D721Med (cell line): Measurements from ENCODE around the gene AGAP1.

Experiments used
- DNase-seq: peaks from one replicate; pipeline ENCODE4 v3.0.0; 2011; ENCODE audit warnings: low spot score; ENCODE audit not compliant: insufficient read length
- FAIRE-seq: peaks from 2 replicates; lab custom pipeline; 2011; peaks lifted over from hg19 to GRCh38; lab: Jason Lieb, UNC
- TF ChIP-seq, protein P1 (sequence below): IDR thresholded peaks from 2 replicates; pipeline ENCODE4 v1.5.1; 2012; ENCODE audit warnings: mild to moderate bottlenecking, control low read depth; ENCODE audit not compliant: insufficient read depth; ENCODE audit errors: missing control alignments

The AGAP1 gene

DNA sequence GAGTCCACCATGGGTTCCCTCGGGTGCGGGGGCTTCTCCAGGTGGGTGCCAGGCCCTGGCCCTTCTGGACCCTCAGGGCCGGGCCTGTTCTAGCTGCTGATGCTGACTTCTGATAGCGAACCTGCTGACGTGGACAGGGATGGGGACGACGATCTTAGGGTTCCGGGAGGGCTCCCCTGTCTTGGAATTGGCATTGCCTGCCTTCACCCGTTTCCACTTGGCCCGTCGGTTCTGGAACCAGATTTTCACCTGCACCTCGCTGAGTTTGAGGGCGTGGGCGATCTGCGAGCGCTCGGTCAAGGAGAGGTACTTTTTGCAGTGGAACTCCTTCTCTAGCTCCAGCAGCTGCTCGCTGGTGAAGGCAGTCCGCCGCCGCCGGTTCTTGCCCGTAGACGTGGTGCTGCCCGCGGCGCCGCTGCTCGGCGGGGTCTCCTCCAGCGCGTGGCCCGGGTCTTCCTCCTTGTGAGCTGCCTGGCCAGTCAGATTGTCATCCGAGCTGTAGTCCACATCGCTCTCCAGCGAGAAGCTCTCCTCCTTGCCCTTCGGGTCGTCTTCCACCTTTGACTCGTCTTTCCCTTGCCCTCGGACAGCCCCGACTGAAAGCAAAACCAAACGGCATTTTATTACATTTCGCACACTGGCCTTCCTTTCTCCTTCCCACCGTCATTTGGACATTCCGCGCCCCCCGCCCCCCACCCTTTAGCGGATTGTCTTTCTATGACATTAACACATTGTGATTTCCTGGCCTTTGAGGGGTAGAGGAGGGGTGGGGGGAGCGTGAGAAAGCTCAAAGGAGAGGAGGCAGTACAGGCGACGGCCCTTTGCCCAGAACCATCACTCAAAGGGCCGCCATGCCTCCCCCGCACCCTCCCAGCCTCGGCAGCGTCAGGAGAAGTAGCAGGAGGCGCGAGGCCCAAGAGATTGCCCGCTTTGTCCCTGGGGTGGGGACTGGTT lies 672.3 kb downstream of the AGAP1 start:
- TF ChIP-seq, protein P1, sequence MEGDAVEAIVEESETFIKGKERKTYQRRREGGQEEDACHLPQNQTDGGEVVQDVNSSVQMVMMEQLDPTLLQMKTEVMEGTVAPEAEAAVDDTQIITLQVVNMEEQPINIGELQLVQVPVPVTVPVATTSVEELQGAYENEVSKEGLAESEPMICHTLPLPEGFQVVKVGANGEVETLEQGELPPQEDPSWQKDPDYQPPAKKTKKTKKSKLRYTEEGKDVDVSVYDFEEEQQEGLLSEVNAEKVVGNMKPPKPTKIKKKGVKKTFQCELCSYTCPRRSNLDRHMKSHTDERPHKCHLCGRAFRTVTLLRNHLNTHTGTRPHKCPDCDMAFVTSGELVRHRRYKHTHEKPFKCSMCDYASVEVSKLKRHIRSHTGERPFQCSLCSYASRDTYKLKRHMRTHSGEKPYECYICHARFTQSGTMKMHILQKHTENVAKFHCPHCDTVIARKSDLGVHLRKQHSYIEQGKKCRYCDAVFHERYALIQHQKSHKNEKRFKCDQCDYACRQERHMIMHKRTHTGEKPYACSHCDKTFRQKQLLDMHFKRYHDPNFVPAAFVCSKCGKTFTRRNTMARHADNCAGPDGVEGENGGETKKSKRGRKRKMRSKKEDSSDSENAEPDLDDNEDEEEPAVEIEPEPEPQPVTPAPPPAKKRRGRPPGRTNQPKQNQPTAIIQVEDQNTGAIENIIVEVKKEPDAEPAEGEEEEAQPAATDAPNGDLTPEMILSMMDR, result no peak
- FAIRE-seq (no peak), DNase-seq (no peak)

DNA sequence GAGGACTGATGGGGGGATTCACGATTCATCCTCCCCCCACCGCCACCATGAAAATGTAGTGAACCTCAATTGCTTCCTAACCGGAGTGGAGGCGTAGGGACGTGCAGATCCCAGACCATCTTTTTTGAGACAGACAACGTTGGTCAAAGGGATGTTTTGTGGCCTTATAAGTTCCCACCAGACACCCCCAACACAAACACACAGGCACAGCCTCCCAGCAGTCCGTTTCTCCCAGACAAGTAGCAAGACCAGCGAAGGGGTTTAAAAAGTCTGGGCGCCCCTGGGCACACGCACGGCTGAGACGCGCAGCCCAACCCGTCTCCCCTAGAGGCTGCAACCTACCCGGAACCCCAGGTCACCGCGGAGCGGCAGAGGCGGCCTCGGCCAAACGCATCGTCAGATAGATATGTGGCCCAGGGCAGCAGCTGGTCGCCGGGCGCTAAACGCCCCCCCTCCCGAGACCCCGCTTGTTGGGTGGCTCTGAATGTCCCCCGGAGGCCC lies 673.0 kb downstream of the AGAP1 start:
- FAIRE-seq (no peak), DNase-seq (no peak)
- TF ChIP-seq, protein P1, result no peak

DNA sequence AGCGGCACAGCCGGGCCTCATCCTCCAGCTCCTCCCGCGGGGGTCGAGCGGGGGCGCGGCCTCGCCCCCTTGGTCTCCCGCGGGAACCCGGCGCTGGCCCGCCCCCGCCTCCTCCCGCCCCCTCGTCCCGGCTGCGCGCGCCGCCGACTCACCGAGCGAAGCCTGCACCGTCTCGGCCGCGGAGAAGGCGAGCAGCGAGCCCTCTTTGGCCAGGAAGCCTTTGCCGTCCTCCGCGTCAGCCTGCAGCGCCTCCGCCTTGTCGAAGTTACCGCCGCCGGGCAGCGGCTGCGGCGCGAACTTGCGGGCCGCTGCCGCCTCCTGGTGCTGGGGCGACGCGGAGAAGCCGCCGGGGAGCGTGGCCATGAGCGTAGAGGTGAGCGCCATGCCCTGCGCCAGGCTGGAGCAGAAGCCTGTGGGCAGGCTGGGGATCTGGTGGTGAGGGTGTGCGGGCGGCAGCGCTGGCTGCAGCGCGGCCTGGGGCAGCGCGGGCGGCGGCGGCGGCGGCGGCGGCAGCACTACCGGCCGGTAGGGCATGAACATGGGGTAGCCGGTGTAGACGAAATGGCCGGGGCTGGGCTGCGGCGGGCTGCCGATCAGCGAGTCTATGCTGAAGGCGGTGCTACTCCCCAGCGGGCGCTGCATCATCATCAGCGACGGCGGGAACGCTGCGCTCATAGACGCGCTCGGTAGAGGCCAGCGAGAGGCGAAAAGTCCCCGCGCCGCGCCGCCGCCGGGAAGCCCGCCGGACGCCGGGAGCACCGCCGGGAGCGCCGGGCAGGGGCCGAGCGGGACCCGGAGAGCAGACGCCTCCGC lies 673.7 kb downstream of the AGAP1 start:
- DNase-seq (no peak), FAIRE-seq (no peak)
- TF ChIP-seq, protein P1, result no peak

DNA sequence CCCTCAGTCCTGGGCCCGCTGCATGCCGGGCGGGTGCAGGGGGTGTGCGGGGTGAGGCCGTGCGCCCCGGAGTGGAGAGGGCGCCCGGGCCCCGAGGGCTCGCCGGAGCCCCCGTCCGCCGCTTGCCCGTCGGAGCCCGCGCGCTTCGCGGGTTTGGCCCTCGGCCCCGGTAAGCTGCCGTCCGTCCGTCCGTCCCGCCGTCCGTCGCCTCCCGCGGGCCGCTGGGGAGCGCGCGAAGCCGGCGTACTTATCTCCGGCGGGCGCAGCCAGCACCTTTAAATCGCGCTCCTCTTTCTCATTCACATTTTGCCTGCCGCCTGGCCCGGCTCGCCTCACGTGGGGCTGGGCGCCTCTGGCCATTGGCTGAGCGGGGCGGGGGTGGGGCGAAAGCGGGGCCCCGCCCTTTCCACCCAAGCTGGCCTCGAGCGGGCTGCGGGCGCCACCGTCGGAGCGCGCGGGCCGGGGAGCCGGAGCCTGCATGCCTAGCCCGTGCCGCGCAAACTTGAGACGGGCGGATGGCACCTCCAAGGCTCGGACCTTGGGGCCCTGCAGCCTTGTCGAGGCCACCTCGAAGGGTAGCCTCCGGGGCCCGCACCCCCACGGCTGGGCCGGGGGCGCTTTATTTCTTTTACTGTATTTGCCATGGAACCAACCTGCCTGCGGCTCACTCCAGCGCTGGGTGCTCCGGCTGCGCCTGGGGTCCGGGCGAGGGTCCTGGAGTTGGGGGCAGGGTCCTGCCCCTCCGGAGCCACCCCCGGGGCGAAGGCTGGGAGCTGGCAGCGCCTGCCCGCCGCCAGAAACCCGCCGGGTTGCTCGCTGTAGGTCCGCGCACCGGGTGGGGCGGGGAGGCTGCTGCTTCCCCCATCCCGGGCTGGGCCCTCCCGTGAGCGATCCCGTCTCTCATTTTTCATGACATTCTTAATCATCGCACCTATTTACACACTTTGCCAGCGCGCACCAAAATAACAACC lies 674.6 kb downstream of the AGAP1 start, which contains the start of gene GBX2:
GBX2 (minus strand) TSS at position 277 of the 971 bp plus-strand sequence. CDS start 415 bp downstream, outside the sequence.
- FAIRE-seq, result no peak
- TF ChIP-seq, protein P1, result no peak
- peak; percentile 95 for DNase-seq

DNA sequence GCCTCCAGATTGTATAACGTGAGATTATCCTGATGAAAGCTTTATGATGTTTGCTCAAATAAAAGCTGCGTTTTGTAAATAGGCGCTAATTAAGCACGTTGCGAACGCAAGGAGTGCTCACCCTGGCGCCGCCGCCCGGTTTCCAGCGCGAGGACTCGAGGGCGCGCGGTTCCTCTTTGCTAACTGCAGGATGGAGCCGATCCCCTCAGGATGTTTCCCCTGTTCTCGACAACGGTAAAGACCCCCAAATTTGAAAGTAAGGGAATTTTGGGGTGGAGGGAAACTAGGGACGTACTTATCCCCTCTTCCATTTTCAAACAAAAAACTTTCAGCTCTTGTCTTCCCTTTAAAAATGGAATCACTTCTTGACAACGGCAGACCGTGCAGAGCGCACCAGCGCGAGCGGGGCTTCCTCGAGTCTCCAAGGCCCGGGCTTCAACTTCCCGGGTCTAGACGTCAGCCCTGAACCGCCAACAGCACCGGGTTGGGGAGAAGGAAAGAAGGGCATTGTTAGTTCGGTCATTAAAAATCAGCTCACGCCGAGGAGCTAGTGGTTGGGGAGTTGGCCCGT lies 675.4 kb downstream of the AGAP1 start:
- FAIRE-seq (no peak), DNase-seq (no peak)
- TF ChIP-seq, protein P1, result no peak
